RWPE2 (cell line): ENCODE measurements around the gene SELENOV.

ENCODE experiments used
- ATAC-seq: fragments of 200-7000 bp; cut with Tn5 transposase; 3 replicates; pipeline ENCODE4 v1.9.1; 2021; ENCODE audit warnings: low read depth
- DNase-seq: peaks from one replicate; pipeline ENCODE4 v3.0.0-alpha.2; 2020; ENCODE audit warnings: low spot score
- H3K27ac ChIP-seq: fragments of 450-650 bp; 2 replicates; pipeline ENCODE4 v1.5.1; 2017; ENCODE audit warnings: mild to moderate bottlenecking; ENCODE audit not compliant: poor library complexity, severe bottlenecking
- H3K27me3 ChIP-seq: fragments of 250-450 bp; sonication (Bioruptor Pico); 2 replicates; pipeline ENCODE4 v1.5.1; 2021; ENCODE audit warnings: mild to moderate bottlenecking, moderate library complexity; ENCODE audit not compliant: insufficient read depth, poor library complexity, severe bottlenecking
- H3K36me3 ChIP-seq: fragments of 250-450 bp; sonication (Bioruptor Pico); 2 replicates; pipeline ENCODE4 v1.5.1; 2020; ENCODE audit warnings: low read depth, mild to moderate bottlenecking, moderate library complexity
- H3K4me1 ChIP-seq: fragments of 250-450 bp; sonication (Bioruptor Pico); 2 replicates; pipeline ENCODE4 v1.5.1; 2021; ENCODE audit warnings: mild to moderate bottlenecking, moderate library complexity; ENCODE audit not compliant: insufficient read depth, poor library complexity, severe bottlenecking
- H3K4me3 ChIP-seq: fragments of 250-450 bp; sonication (Bioruptor Pico); 2 replicates; pipeline ENCODE4 v1.5.1; 2021; ENCODE audit warnings: mild to moderate bottlenecking, moderate library complexity; ENCODE audit not compliant: severe bottlenecking
- H3K9me3 ChIP-seq: fragments of 250-450 bp; sonication (Bioruptor Pico); 2 replicates; pipeline ENCODE4 v1.5.1; 2021; ENCODE audit warnings: mild to moderate bottlenecking, moderate library complexity; ENCODE audit not compliant: severe bottlenecking
- TF ChIP-seq, protein P1 (sequence below): fragments of 450-650 bp; IDR thresholded peaks from one replicate; pipeline ENCODE4 v1.5.1; 2017; ENCODE audit warnings: mild to moderate bottlenecking, moderate library complexity; ENCODE audit not compliant: poor library complexity, severe bottlenecking

SELENOV gene

DNA sequence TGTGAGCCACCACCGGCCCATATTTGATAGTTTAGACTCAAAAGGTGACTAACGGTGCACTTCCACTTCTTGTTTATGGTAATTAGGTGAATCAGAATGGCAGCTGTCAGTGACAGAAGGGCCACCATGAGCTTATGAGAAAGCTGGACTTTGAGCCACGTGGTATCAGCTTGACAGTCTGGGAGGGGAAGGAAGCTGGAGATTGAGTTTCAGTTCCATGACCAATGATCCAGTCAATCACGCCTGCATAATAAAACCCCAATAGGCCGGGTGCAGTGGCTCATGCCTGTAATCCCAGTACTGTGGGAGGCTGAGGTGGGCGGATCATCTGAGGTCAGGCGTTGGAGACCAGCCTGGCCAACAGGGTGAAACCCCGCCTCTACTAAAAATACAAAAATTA, 9.6 kb downstream of the SELENOV start:
- Histone ChIP-seq H3K9me3 (no peaks in the 10 kb centered on the region), H3K4me1 (no peaks in the 10 kb centered on the region), H3K27ac (no peak overlapping the region), H3K4me3 (no peak overlapping the region), H3K27me3 (no peaks in the 10 kb centered on the region), H3K36me3 (no peaks in the 10 kb centered on the region)
- no peak for DNase-seq
- TF ChIP-seq, protein P1, sequence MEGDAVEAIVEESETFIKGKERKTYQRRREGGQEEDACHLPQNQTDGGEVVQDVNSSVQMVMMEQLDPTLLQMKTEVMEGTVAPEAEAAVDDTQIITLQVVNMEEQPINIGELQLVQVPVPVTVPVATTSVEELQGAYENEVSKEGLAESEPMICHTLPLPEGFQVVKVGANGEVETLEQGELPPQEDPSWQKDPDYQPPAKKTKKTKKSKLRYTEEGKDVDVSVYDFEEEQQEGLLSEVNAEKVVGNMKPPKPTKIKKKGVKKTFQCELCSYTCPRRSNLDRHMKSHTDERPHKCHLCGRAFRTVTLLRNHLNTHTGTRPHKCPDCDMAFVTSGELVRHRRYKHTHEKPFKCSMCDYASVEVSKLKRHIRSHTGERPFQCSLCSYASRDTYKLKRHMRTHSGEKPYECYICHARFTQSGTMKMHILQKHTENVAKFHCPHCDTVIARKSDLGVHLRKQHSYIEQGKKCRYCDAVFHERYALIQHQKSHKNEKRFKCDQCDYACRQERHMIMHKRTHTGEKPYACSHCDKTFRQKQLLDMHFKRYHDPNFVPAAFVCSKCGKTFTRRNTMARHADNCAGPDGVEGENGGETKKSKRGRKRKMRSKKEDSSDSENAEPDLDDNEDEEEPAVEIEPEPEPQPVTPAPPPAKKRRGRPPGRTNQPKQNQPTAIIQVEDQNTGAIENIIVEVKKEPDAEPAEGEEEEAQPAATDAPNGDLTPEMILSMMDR: no peak
- no peak for ATAC-seq

DNA sequence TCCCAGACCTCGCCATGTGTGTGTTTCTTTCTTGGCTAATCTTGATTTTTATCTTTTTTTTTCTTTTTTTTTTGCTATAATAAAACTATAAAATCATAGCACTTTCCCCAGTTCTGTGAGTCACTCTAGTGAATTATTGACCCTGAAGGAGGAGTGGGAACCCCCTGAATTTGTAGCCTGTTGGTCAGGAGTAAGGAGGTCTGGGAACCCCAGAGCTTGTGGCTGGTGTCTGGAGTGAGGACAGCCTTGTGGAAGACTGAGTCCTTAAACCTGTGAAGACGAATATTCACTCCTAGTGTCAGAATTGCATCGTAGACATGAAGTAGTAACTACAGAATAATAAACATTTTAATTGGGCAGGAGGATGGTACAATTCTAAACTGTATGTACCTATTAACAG, 10.3 kb downstream of the SELENOV start:
- TF ChIP-seq, protein P1: no peak
- Histone ChIP-seq H3K4me3 (no peak overlapping the region), H3K9me3 (no peaks in the 10 kb centered on the region), H3K27me3 (no peaks in the 10 kb centered on the region), H3K27ac (no peak overlapping the region), H3K4me1 (no peaks in the 10 kb centered on the region), H3K36me3 (no peaks in the 10 kb centered on the region)
- no peak for ATAC-seq
- DNase-seq: no peak

DNA sequence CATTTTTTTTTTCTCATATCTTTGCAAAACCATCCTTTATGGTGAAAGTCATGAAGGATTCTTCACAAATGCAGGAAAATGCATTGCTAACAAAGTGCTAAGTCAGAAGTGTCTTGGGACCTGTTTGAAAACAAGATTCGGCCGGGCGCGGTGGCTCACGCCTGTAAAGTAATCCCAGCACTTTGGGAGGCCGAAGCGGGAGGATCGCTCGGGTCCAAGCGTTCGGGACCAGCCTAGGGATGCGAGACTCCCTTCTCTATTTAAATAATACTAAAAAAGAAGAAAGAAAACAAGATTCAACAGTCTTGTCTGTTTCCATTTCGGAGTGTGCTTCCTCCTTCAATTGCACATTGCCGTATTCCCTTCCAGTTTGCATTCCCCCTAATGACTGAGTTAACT, 16.9 kb downstream of the SELENOV start:
- no peaks in the 10 kb centered on the region for H3K9me3 ChIP-seq
- H3K4me3 ChIP-seq: peak overlapping the region; percentile 80
- H3K4me1 ChIP-seq: peaks cover 4% of the 10 kb centered on the region
- H3K27me3 ChIP-seq: no peaks in the 10 kb centered on the region
- DNase-seq: no peak
- peak overlapping the region; percentile 22 for H3K27ac ChIP-seq
- TF ChIP-seq, protein P1: no peak
- H3K36me3 ChIP-seq: no peaks in the 10 kb centered on the region
- ATAC-seq: no peak

DNA sequence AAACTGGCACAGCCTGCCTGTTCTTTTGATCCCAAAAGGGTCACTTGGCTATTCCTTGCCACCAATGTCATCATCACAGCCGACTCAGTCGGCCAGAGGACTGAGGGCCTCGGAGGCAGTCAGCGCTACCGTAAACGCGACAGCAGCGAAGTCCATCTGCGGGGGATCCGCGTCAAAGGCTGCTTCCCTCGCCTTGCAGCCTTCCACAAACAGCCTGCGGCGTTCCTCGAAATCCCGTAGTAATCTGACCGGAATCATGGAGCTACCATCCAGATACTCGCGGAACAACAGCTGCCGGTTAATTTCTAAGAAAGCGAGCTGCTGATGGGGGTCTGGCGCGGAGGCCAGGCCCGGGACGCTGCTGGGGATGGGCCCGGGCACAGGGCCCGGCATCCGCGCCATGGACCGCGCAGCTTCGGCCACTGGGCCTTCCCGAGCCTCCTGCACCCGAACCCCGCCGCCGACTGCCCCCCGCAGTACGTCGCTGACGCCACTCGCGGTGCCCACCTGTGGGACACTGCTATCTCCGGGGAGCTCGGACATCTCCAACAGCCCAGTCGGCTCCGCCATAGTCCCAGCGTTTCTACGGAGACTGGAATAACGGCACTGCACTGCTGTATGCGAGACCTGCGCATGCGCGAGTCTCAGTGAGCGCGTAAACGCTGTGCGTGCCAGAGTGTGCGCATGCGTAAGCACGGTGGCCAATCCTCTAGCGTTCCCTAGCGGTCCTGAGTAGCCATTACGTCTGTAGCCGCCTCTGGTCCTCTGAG, 17.5 kb downstream of the SELENOV start, which contains the start of gene EID2B:
Gene EID2B, minus strand, starts transcription at position 620 of the 770 bp plus-strand sequence. Its CDS starts 50 bp downstream, at position 570.
- Histone ChIP-seq H3K27ac (peak within 1 kb of the TSS; percentile 22), H3K36me3 (no peaks in the 10 kb centered on the region), H3K27me3 (no peaks in the 10 kb centered on the region), H3K4me1 (peaks cover 4% of the 10 kb centered on the region), H3K4me3 (peak within 1 kb of the TSS; percentile 80), H3K9me3 (no peaks in the 10 kb centered on the region)
- TF ChIP-seq, protein P1: peak; percentile 98
- DNase-seq (peak; percentile 90), ATAC-seq (peak; percentile 94)

DNA sequence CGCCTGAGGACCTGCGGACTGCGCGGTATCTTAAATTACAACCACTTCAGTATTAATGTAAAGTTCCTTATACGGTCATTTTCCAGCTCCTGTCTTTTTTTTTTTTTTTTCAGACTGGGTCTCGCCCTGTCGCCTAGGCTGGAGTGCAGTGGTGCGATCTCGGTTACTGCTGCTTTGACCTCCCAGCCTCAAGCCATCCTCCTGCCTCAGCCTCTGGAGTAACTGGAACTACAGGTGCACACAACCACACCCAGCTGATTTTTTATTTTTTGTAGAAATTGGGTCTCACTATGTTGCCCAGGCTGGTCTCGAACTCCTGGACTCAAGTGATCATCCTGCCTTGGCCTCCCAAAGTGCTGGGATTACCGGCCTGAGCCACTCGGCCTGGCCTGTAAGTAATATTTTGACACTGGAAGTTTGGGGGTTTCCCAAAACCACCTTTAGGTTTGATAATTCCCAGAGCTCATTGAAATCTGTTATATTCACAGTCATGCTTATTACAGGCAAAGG, 18.1 kb downstream of the SELENOV start:
- Histone ChIP-seq H3K4me1 (peaks cover 4% of the 10 kb centered on the region), H3K9me3 (no peaks in the 10 kb centered on the region), H3K36me3 (no peaks in the 10 kb centered on the region), H3K4me3 (peak overlapping the region; percentile 80), H3K27me3 (no peaks in the 10 kb centered on the region), H3K27ac (no peak overlapping the region)
- TF ChIP-seq, protein P1: peak; percentile 79
- ATAC-seq: no peak
- no peak for DNase-seq
